Activated effector memory CD4-positive, alpha-beta T cell treated with anti-CD3 and anti-CD28 coated beads, Interleukin-2, amount 50 U/mL, for 16 hours (primary cell): ENCODE measurements around the gene COL3A1.

Experiments used
- DNase-seq: peaks from one replicate; pipeline ENCODE4 v3.0.0-alpha.2; 2020

The COL3A1 gene

GRCh38 chr2:189018631-189019030 is 44.5 kb downstream of the COL3A1 start:
- no peak for DNase-seq

- no peak for DNase-seq
Observed at GRCh38 chr2:189020179-189020578, 46.0 kb downstream of the COL3A1 start.

GRCh38 chr2:189022053-189022481 is 47.9 kb downstream of the COL3A1 start:
- no peak for DNase-seq

- no peak for DNase-seq
Observed at GRCh38 chr2:189022492-189022891, 48.3 kb downstream of the COL3A1 start.

GRCh38 chr2:189024901-189025618 is 50.9 kb downstream of the COL3A1 start:
- no peak for DNase-seq

GRCh38 chr2:189037518-189037917 is 63.3 kb downstream of the COL3A1 start:
- DNase-seq = no peak

- no peak for DNase-seq
Observed at GRCh38 chr2:189045836-189046235, 71.7 kb downstream of the COL3A1 start.

- no peak for DNase-seq
Observed at GRCh38 chr2:189046320-189046719, 72.1 kb downstream of the COL3A1 start.

- no peak for DNase-seq
Observed at GRCh38 chr2:189047171-189047888, 73.2 kb downstream of the COL3A1 start.

GRCh38 chr2:189048189-189048588 is 74.0 kb downstream of the COL3A1 start:
- no peak for DNase-seq

GRCh38 chr2:189049709-189050164 is 75.6 kb downstream of the COL3A1 start:
- no peak for DNase-seq

GRCh38 chr2:189050165-189050712 is 76.1 kb downstream of the COL3A1 start:
- DNase-seq = no peak

GRCh38 chr2:189056200-189057106 is 82.3 kb downstream of the COL3A1 start:
- DNase-seq = no peak

GRCh38 chr2:189057316-189057715 is 83.1 kb downstream of the COL3A1 start:
- no peak for DNase-seq

- DNase-seq = no peak
Observed at GRCh38 chr2:189060096-189060642, 86.0 kb downstream of the COL3A1 start.
